Ishikawa (cell line): ENCODE measurements around the gene DOK7.

Experiments used
- CEBPB ChIP-seq: IDR thresholded peaks from 2 replicates; pipeline ENCODE4 v1.6.1; 2012
- CREB1 ChIP-seq: IDR thresholded peaks from 2 replicates; pipeline ENCODE4 v1.6.1; 2012; ENCODE audit warnings: low read depth
- EP300 ChIP-seq: IDR thresholded peaks from 2 replicates; pipeline ENCODE4 v1.6.1; 2012; ENCODE audit warnings: borderline replicate concordance
- FOXM1 ChIP-seq: IDR thresholded peaks from 2 replicates; pipeline ENCODE4 v1.6.1; 2012; ENCODE audit warnings: low read depth, borderline replicate concordance
- MAX ChIP-seq: IDR thresholded peaks from 2 replicates; pipeline ENCODE4 v1.6.1; 2012
- NFIC ChIP-seq: IDR thresholded peaks from 2 replicates; pipeline ENCODE4 v1.6.1; 2012
- RAD21 ChIP-seq: IDR thresholded peaks from 2 replicates; pipeline ENCODE4 v1.6.1; 2012; ENCODE audit warnings: low read depth
- REST ChIP-seq: IDR thresholded peaks from 2 replicates; pipeline ENCODE4 v1.6.1; 2012; ENCODE audit warnings: low read depth, mild to moderate bottlenecking
- TAF1 ChIP-seq: IDR thresholded peaks from 2 replicates; pipeline ENCODE4 v1.6.1; 2012; ENCODE audit warnings: low read depth, mild to moderate bottlenecking
- TCF12 ChIP-seq: IDR thresholded peaks from 2 replicates; pipeline ENCODE4 v1.6.1; 2012; ENCODE audit warnings: low read depth
- USF1 ChIP-seq: IDR thresholded peaks from 2 replicates; pipeline ENCODE4 v1.6.1; 2012
- YY1 ChIP-seq: IDR thresholded peaks from 2 replicates; pipeline ENCODE4 v1.6.1; 2012; ENCODE audit warnings: low read depth
- ZBTB7A ChIP-seq: IDR thresholded peaks from 2 replicates; pipeline ENCODE4 v1.6.1; 2012; ENCODE audit warnings: low read depth

- TF ChIP-seq TCF12 (peak; percentile 29; the same call in 1 of the 2 replicates), YY1 (no peak), FOXM1 (no peak), RAD21 (no peak), CEBPB (no peak), TAF1 (no peak), EP300 (no peak), REST (no peak), MAX (no peak), CREB1 (no peak), ZBTB7A (no peak), NFIC (no peak), USF1 (no peak)
Observed at GRCh38 chr4:3469386-3470243, 6.5 kb downstream of the DOK7 start.
